Left hindlimb (tissue), 1 donor: ENCODE data around the gene CCND3.

Experiments used
- DNase-seq: peaks from one replicate; pipeline ENCODE4 v3.0.0-alpha.2; 2018

The CCND3 gene

GRCh38 chr6:41920921-41921711 is 20.5 kb downstream of the CCND3 start, which contains the start of the genes BYSL and MED20:
Gene BYSL, plus strand, starts transcription at chr6:41921499. Its CDS starts 64 bp downstream, at chr6:41921563.
Gene MED20, minus strand, starts transcription at chr6:41921139. Its CDS starts 121 bp downstream, at chr6:41921018.
- DNase-seq, result peak; percentile 95

- no peak for DNase-seq
Measured at GRCh38 chr6:41917528-41917927, 24.1 kb downstream of the CCND3 start.

- no peak for DNase-seq
Measured at GRCh38 chr6:41914869-41915530, 26.6 kb downstream of the CCND3 start.

- DNase-seq, result no peak
Measured at GRCh38 chr6:41914343-41914742, 27.3 kb downstream of the CCND3 start.

GRCh38 chr6:41909727-41910126 is 31.9 kb downstream of the CCND3 start:
- DNase-seq, result no peak

GRCh38 chr6:41901882-41902519 is 39.6 kb downstream of the CCND3 start:
- no peak for DNase-seq

GRCh38 chr6:41900861-41901260 is 40.7 kb downstream of the CCND3 start:
- no peak for DNase-seq

- no peak for DNase-seq
Measured at GRCh38 chr6:41896281-41896680, 45.3 kb downstream of the CCND3 start.

- DNase-seq, result peak; percentile 94
Measured at GRCh38 chr6:41895300-41896233, 46.0 kb downstream of the CCND3 start, which contains the start of gene USP49. Gene USP49, minus strand, starts transcription at chr6:41895375. Its CDS starts 88,392 bp downstream, at chr6:41806983.

- no peak for DNase-seq
Measured at GRCh38 chr6:41894366-41895299, 47.0 kb downstream of the CCND3 start.

- no peak for DNase-seq
Measured at GRCh38 chr6:41892921-41893564, 48.6 kb downstream of the CCND3 start.

GRCh38 chr6:41887331-41887751 is 54.3 kb downstream of the CCND3 start:
- no peak for DNase-seq

- DNase-seq, result no peak
Measured at GRCh38 chr6:41885930-41886329, 55.7 kb downstream of the CCND3 start.

GRCh38 chr6:41884957-41885356 is 56.7 kb downstream of the CCND3 start:
- no peak for DNase-seq
